OCI-LY1 (cell line): Measurements from ENCODE around the gene CPLX1.

Source experiments
- EZH2 ChIP-seq: fragments of 200-600 bp; sonication (generic), shearing (Covaris generic); IDR thresholded peaks from 2 replicates; pipeline ENCODE4 v1.8.0; 2017; ENCODE audit warnings: borderline replicate concordance, mixed run types, mild to moderate bottlenecking, antibody characterized with exemption, low read length, moderate library complexity, mixed read lengths
- TF ChIP-seq, protein P1 (sequence below): fragments of 200-600 bp; sonication (generic), shearing (Covaris generic); IDR thresholded peaks from 2 replicates; pipeline ENCODE4 v1.5.1; 2017; ENCODE audit warnings: mild to moderate bottlenecking, antibody characterized with exemption, low read length, moderate library complexity, mixed read lengths

DNA sequence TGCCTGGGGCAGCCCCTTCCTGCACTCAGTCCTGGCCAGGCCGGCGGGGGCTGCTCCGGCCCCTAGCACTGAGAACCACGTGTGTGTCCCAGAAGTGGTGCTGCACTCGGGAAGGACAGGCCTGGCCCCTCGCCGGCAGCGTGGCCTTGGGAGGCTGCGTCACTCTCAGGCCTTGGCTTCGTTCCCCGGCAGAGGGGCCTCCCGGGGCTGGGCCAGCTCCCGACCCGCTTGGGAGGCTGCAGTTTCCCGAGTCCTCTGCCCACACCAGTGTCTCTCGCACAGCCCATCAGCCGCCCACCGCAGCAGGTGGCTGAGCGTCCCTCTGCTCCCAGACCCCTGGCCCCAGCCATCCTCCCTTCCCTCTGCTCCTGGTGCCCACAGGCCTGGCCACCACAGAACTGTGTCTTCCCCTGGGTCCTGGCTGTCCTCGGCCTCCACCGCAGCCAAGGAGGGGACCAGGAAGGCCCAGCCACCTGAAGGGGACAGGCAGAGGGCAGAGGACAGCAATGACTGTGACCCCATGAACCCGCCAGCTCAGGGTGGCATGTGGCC, 10.9 kb upstream of the CPLX1 start:
- TF ChIP-seq, protein P1, sequence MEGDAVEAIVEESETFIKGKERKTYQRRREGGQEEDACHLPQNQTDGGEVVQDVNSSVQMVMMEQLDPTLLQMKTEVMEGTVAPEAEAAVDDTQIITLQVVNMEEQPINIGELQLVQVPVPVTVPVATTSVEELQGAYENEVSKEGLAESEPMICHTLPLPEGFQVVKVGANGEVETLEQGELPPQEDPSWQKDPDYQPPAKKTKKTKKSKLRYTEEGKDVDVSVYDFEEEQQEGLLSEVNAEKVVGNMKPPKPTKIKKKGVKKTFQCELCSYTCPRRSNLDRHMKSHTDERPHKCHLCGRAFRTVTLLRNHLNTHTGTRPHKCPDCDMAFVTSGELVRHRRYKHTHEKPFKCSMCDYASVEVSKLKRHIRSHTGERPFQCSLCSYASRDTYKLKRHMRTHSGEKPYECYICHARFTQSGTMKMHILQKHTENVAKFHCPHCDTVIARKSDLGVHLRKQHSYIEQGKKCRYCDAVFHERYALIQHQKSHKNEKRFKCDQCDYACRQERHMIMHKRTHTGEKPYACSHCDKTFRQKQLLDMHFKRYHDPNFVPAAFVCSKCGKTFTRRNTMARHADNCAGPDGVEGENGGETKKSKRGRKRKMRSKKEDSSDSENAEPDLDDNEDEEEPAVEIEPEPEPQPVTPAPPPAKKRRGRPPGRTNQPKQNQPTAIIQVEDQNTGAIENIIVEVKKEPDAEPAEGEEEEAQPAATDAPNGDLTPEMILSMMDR: no peak
- no peak for TF ChIP-seq EZH2
